OCI-M2 (cell line): ENCODE results near the gene ANKRD13C.
"Not testable (repeated sequence)": the region's sequence is repeated elsewhere in the genome, so short reads cannot be mapped to it uniquely, and the experiment has no call there.

ENCODE experiments used
- DNase-seq: peaks from one replicate; lab custom pipeline; 2025; ENCODE audit not compliant: unreplicated experiment; lab: John Stamatoyannopoulos, UW

Gene ANKRD13C

DNA sequence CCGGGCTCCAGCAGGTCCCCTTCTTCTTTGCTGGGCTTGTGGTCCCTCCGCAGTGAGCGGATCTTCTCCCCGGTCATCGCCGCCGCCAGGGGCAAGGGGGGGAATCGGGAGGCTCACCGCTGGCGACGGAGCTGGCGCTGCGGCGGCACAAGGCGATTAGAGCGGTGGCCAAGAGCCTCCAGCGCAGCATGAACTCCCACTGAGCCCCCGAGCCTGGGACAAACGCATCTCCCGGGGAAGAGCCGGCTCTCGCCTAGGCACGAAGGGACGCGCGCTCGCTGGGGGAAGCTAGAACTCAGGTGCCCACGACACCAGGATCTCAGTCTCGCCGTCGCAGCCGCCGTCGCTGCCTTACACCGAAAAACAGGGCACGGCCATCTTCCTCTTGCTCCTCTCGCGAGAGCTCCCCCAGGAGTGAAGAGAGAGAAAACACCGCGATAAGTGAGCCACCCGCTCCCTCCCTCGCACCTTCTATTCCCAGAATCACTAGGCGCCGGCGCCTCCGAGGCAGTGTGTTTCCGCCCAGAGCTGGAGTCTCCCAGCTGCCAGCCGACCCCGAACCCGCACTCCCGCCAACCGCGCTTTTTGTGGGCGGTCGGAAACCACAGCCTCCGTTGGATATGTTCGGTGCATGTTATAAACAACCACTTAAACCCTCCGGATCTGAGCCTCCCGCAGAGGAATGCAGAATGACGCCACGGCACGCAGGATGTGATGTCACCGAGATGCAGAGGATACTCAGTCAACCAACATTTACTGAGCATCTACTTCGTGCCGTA lies at the start of gene ANKRD13C:
TSS of gene ANKRD13C (minus strand) at position 391 of the 779 bp plus-strand sequence. CDS start at position 77, 314 bp downstream.
- DNase-seq = peak; percentile 86

- DNase-seq = no peak
Measured at GRCh38 chr1:70403759-70404158, 49.2 kb upstream of the ANKRD13C start.

- no peak for DNase-seq
Measured at GRCh38 chr1:70401974-70402373, 47.5 kb upstream of the ANKRD13C start.

GRCh38 chr1:70400335-70400734 lies 45.8 kb upstream of the ANKRD13C start:
- no peak for DNase-seq

DNA sequence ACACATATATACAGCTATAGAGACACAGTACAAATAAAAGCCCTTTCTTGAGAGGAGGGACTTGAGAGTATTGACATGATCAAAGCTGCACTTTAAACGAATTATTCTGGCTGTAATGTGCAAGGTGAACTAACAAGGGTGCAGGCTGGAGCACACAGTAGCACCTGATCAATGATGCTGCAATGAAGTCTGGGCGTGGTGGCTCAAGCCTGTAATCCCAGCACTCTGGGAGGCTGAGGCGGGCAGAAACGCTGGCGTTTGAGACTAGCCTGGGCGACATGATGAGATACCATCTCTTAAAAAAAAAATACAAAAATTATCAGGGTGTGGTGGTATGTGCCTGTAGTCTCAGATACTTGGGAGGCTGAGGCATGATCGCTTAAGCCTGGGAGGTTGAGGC lies 42.5 kb upstream of the ANKRD13C start:
- DNase-seq = no peak

DNA sequence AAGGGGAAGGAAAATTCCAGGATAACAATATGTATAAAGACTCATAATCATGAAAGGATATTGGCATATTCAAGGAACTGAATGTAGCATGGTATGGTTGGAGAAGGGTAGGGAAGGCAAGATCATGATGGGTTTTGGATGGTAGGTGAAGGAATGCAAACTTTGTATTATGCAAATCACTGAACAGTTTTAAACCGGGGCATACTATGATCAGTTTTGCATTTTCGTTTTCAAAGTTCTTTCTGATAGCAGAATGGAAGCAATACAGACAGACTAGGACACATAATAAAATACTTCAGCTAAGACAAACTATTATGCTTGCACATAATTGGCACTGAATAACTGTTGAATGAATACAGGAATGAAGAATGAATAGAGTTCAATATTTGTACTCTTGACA lies 42.1 kb upstream of the ANKRD13C start:
- no peak for DNase-seq

DNA sequence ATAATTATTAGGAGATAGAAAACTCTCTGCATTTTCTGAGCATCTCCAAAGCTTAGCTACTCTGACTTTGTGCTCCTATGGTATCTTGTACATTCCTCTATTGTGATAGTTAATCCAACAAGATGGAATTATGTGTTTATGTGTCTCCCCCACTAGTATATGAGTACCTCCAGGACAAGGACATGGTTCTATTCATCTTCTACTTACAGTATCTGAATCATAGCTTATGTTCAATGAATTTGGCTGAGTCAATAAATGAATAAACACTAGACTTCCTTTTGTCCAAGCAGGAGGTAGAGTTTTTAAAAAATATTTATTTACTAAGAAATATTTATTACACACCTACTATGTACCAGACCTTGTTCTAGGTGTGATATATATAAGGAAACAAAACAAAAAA lies 38.1 kb upstream of the ANKRD13C start:
- DNase-seq = no peak

DNA sequence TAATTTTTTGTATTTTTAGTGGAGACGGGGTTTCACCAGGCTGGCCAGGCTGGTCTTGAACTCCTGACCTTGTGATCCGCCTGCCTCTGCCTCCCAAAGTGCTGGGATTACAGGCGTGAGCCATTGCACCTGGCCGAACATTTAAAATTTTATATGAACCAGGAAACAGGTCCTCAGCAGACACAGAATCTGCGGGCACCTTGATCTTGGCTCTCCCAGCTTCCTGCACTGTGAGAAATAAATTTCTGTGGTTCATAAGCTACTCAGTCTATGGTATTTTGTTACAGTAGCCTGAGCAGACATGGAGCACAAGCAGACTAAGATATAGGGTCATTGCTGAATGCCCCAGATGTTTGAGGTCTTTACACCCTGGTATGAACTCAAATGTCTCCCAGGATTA lies 33.0 kb upstream of the ANKRD13C start:
- DNase-seq = no peak

GRCh38 chr1:70386121-70386520 lies 31.6 kb upstream of the ANKRD13C start:
- DNase-seq = no peak

GRCh38 chr1:70385477-70385876 lies 31.0 kb upstream of the ANKRD13C start:
- DNase-seq = no peak

DNA sequence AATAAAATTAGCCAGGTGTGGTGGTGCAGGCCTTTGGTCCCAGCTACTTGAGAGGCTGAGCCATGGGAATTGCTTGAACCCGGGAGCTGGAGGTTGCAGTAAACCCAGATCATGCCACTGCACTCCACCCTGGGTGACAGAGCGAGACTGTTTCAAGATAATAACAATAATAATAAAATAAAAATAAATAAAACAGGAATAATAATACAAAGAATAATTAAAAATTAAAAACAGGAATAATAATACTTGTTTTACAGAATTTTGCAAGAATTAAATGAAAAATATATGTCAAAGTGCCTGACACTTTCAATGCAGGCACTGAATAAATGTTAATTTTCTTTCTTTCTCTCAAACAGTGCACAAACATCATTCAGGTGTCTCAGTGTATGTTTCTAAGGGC lies 30.0 kb upstream of the ANKRD13C start:
- no peak for DNase-seq

GRCh38 chr1:70383483-70383882 lies 29.0 kb upstream of the ANKRD13C start:
- DNase-seq = no peak

DNA sequence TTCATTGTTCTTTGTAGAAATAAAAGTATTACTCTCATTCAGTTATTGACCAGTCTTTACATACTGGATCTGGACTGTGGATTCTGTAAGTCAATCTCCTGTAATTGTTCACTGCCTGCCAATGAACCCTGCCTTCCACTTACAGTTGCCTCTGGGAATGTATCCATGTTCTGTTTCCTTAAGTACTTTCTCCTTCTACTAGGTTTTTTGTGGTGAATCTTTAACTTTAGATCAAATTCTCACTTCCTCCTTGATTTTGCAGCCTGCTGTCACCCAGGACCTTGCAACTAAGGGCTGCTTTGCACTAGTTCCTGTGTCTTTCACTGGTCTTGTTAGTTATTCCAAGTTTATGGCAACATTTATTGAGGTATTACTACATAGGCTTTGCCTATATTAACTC lies 28.2 kb upstream of the ANKRD13C start:
- DNase-seq = no peak

DNA sequence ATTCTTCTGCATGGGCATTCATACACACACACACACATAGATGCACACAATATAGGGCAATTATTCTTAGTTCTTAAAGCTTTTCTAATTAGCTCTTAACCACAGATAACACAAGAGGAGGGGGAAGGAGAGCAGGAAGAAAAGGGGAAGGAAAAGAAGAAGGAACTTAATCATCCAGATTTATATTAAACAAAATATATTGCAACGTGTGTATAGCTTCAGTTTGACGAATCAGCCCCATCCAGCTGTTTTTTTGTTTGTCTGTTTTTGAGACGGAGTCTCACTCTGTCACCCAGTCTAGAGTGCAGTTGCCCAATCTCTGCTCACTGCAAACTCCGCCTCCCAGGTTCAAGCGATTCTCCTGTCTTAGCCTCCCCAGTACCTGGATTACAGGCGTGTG lies 21.7 kb upstream of the ANKRD13C start:
- DNase-seq = no peak

DNA sequence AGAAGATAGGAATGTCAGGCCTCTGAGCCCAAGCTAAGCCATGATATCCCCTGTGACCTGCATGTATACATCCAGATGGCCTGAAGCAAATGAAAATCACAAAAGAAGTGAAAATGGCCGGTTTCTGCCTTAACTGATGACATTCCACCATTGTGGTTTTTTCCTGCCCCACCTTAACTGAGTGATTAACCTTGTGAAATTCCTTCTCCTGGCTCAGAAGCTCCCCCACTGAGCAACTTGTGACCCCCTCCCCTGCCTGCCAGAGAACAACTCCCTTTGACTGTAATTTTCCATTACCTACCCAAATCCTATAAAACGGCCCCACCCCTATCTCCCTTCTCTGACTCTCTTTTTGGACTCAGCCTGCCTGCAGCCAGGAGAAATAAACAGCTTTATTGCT lies 19.1 kb upstream of the ANKRD13C start:
- DNase-seq = not testable (repeated sequence)

DNA sequence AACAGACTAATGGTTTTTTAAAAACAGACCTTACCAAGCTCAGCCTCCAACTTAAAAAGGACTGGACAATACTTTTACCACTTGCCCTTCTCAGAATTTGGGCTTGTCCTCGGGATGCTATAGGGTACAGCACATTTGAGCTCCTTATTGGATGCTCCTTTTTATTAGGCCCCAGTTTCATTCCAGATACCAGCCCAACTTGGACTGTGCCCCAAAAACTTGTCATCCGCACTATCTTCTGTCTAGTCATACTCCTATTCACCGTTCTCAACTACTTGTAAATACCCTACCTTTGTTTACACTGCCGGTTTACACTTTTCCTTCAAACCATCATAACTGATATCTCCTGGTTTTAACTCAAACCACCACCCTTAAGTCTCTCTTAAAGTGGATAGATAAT lies 17.9 kb upstream of the ANKRD13C start:
- DNase-seq = no peak

- not testable (repeated sequence) for DNase-seq
Measured at GRCh38 chr1:70371586-70371985, 17.1 kb upstream of the ANKRD13C start.

DNA sequence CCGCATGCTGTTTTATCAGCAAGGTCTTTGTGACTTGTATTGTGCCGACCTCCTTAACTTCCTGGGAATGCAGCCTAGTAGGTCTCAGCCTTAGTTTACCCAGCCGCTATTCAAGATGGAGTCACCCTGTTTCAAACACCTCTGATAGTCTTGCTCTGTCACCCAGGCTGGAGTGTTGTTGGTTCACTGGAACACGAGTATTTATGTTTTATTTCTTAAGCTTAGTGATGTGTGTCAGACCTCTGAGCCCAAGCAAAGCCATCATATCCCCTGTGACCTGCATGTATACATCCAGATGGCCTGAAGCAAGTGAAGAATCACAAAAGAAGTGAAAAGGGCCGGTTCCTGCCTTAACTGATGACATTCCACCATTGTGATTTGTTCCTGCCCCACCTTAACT lies 12.9 kb upstream of the ANKRD13C start:
- not testable (repeated sequence) for DNase-seq

GRCh38 chr1:70366997-70367396 lies 12.5 kb upstream of the ANKRD13C start:
- not testable (repeated sequence) for DNase-seq

GRCh38 chr1:70366425-70366952 lies 12.0 kb upstream of the ANKRD13C start:
- not testable (repeated sequence) for DNase-seq

DNA sequence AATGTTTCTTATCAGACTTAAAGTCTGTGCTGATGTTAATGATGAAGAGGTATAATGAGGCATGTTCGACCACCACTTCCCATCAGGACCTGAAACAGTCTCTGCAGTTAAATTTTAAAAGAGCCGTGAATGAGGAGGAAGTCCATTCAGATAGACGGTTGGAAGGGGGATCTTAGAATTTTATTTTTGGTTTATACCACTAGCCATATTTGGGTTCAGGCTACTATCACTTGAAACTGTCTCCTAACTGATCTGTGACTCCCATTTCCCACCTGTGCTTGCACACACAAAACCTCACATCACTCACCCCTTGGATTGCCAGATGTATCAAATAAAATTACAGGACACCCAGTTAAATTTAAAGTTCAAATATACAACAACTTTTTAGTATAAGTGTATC lies 9.9 kb upstream of the ANKRD13C start:
- DNase-seq = no peak

DNA sequence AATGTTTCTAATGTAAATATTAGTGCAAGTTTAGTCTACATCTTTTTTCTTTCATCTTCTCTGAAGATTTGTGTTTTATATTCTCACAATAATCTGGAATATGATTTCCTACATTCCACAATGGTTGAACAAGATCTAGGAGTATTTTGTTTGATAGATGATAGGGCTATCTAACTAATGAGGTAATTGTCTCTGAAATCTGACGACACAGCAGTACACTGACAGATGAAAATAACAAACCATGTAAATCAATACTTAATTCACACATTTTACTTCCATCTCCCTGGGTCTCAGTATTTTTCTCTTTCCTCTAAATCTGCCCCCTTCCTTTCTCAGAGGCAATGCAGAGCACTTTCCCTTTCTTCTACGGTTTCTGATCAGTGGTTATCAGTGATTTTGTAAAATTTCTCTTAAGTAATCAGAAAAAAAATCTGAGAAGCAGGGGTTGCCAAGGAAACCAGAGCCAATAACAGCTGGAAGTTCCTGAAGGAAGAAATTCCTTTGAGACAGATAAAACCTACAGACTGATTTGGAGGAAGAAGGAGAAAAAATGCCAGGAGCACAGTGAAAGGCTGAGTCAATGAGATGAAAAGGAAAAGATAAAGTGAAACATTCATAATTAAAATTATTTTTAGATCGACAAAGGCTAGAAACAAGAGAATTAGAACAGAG lies 7.3 kb upstream of the ANKRD13C start:
- no peak for DNase-seq
